Effector memory CD8-positive, alpha-beta T cell (primary cell): Measurements from ENCODE around the gene DMPK.
"Not testable (repeated sequence)": the region's sequence is repeated elsewhere in the genome, so short reads cannot be mapped to it uniquely, and the experiment has no call there.

Experiments used
- ATAC-seq: fragments of 150-1000 bp; cut with Tn5 transposase; replicated peaks from 2 replicates; pipeline ENCODE4 v1.10.0; 2021; ENCODE audit warnings: mild to moderate bottlenecking, moderate library complexity
- DNase-seq, 3 experiments: peaks; one replicate each; pipeline ENCODE4 v3.0.0; 2021
- H3K27ac Mint-ChIP-seq, 2 donors: one replicate each; pipeline ENCODE4 v1.8.0; 2022; ENCODE audit warnings: mild to moderate bottlenecking in 2 of 2, mixed read lengths in 2 of 2, moderate library complexity in 2 of 2
- H3K27me3 Mint-ChIP-seq, 2 donors: one replicate each; pipeline ENCODE4 v1.8.0; 2022; ENCODE audit warnings: mixed read lengths in 2 of 2
- H3K36me3 Mint-ChIP-seq: one replicate; pipeline ENCODE4 v1.8.0; 2022; ENCODE audit warnings: mild to moderate bottlenecking, moderate library complexity, mixed read lengths; ENCODE audit not compliant: insufficient read depth
- H3K4me1 Mint-ChIP-seq, 2 donors: one replicate each; pipeline ENCODE4 v1.8.0; 2022; ENCODE audit warnings: low read depth in 2 of 2, mixed read lengths in 2 of 2
- H3K4me3 Mint-ChIP-seq, 2 donors: one replicate each; pipeline ENCODE4 v1.8.0; 2022; ENCODE audit warnings: mild to moderate bottlenecking in 2 of 2, mixed read lengths in 2 of 2, moderate library complexity in 2 of 2
- H3K9me3 Mint-ChIP-seq, 2 donors: one replicate each; pipeline ENCODE4 v1.8.0; 2022; ENCODE audit warnings: mixed read lengths in 2 of 2

Gene DMPK

GRCh38 chr19:45804140-45804958 lies 22.1 kb upstream of the DMPK start:
- Mint-ChIP-seq H3K9me3 (no peaks in the 10 kb centered on the region), H3K4me3 (no peak overlapping the region), H3K27me3 (peaks cover 10 to 24% of the 10 kb centered on the region in 2 donors), H3K27ac (no peak overlapping the region), H3K36me3 (no peaks in the 10 kb centered on the region), H3K4me1 (no peaks in the 10 kb centered on the region)
- ATAC-seq: no peak
- no peak for DNase-seq

GRCh38 chr19:45801603-45802175 lies 19.4 kb upstream of the DMPK start:
- Mint-ChIP-seq H3K4me3 (no peak overlapping the region), H3K9me3 (no peaks in the 10 kb centered on the region), H3K27me3 (peaks cover 10 to 45% of the 10 kb centered on the region in 2 donors), H3K36me3 (no peaks in the 10 kb centered on the region), H3K27ac (no peak overlapping the region), H3K4me1 (peaks cover 0 to 2% of the 10 kb centered on the region in 2 donors)
- no peak for ATAC-seq
- no peak for DNase-seq

- Mint-ChIP-seq H3K36me3 (no peaks in the 10 kb centered on the region), H3K27me3 (peaks cover 10 to 61% of the 10 kb centered on the region in 2 donors), H3K4me3 (no peak overlapping the region), H3K9me3 (no peaks in the 10 kb centered on the region), H3K27ac (no peak overlapping the region), H3K4me1 (peaks cover 0 to 2% of the 10 kb centered on the region in 2 donors)
- ATAC-seq: no peak
- DNase-seq: no peak
Measured at GRCh38 chr19:45800070-45800553, 17.8 kb upstream of the DMPK start.

- H3K9me3 Mint-ChIP-seq, H3K4me1 Mint-ChIP-seq, ATAC-seq, DNase-seq, H3K4me3 Mint-ChIP-seq, H3K36me3 Mint-ChIP-seq, H3K27ac Mint-ChIP-seq: not testable (repeated sequence)
- H3K27me3 Mint-ChIP-seq: peaks cover 10 to 67% of the 10 kb centered on the region in 2 donors
Measured at GRCh38 chr19:45799541-45799940, 17.3 kb upstream of the DMPK start.

- Mint-ChIP-seq H3K27me3 (peaks cover 10 to 70% of the 10 kb centered on the region in 2 donors), H3K36me3 (peaks cover 4% of the 10 kb centered on the region), H3K4me3 (no peak overlapping the region), H3K27ac (no peak overlapping the region), H3K9me3 (no peaks in the 10 kb centered on the region), H3K4me1 (peaks cover under 1 to 6% of the 10 kb centered on the region in 2 donors)
- DNase-seq (peak; percentile 55 to 70 (median 57)), ATAC-seq (peak; percentile 90)
Measured at GRCh38 chr19:45798995-45799517, 16.8 kb upstream of the DMPK start.

GRCh38 chr19:45794627-45795026 lies 12.3 kb upstream of the DMPK start:
- H3K27me3 Mint-ChIP-seq: peaks cover 0 to 49% of the 10 kb centered on the region in 2 donors
- peak overlapping the region in 1 of 2 donors; percentile 60 for H3K4me3 Mint-ChIP-seq
- no peak for DNase-seq
- no peaks in the 10 kb centered on the region for H3K9me3 Mint-ChIP-seq
- H3K36me3 Mint-ChIP-seq: peaks cover 32% of the 10 kb centered on the region
- H3K4me1 Mint-ChIP-seq: peaks cover 33 to 36% of the 10 kb centered on the region in 2 donors
- peak overlapping the region; percentile 30 to 61 for H3K27ac Mint-ChIP-seq
- no peak for ATAC-seq

- peaks cover 33 to 36% of the 10 kb centered on the region in 2 donors for H3K4me1 Mint-ChIP-seq
- no peak for ATAC-seq
- peaks cover 39% of the 10 kb centered on the region for H3K36me3 Mint-ChIP-seq
- H3K9me3 Mint-ChIP-seq: no peaks in the 10 kb centered on the region
- H3K27me3 Mint-ChIP-seq: peaks cover 0 to 41% of the 10 kb centered on the region in 2 donors
- no peak for DNase-seq
- H3K27ac Mint-ChIP-seq: peak overlapping the region; percentile 61 to 93
- H3K4me3 Mint-ChIP-seq: peak overlapping the region; percentile 60
Measured at GRCh38 chr19:45793876-45794275, 11.6 kb upstream of the DMPK start.

- Mint-ChIP-seq H3K4me3 (peak overlapping the region; percentile 60), H3K4me1 (peaks cover 34 to 37% of the 10 kb centered on the region in 2 donors), H3K9me3 (no peaks in the 10 kb centered on the region), H3K36me3 (peaks cover 44% of the 10 kb centered on the region), H3K27ac (peak overlapping the region; percentile 61 to 93), H3K27me3 (peaks cover 0 to 37% of the 10 kb centered on the region in 2 donors)
- DNase-seq: no peak
- no peak for ATAC-seq
Measured at GRCh38 chr19:45793178-45793564, 10.9 kb upstream of the DMPK start.

GRCh38 chr19:45792470-45793177 lies 10.3 kb upstream of the DMPK start, which contains the start of gene DMWD:
Gene DMWD (minus strand): TSS chr19:45792845. CDS start chr19:45792756, 89 bp downstream.
- Mint-ChIP-seq H3K4me1 (peaks cover 36 to 42% of the 10 kb centered on the region in 2 donors), H3K27ac (peak within 1 kb of the TSS; percentile 73 to 93), H3K36me3 (peaks cover 44% of the 10 kb centered on the region), H3K4me3 (peak within 1 kb of the TSS; percentile 81 to 89), H3K27me3 (peaks cover 0 to 32% of the 10 kb centered on the region in 2 donors), H3K9me3 (no peaks in the 10 kb centered on the region)
- peak; percentile 90 for ATAC-seq
- DNase-seq: peak; percentile 99 to 100 (median 99)

GRCh38 chr19:45791744-45792469 lies 9.6 kb upstream of the DMPK start:
- ATAC-seq (no peak), DNase-seq (no peak)
- H3K4me3 Mint-ChIP-seq: peak overlapping the region; percentile 81 to 89
- H3K27me3 Mint-ChIP-seq: peaks cover 0 to 27% of the 10 kb centered on the region in 2 donors
- H3K36me3 Mint-ChIP-seq: peaks cover 44% of the 10 kb centered on the region
- peak overlapping the region; percentile 73 to 90 for H3K27ac Mint-ChIP-seq
- H3K4me1 Mint-ChIP-seq: peaks cover 36 to 42% of the 10 kb centered on the region in 2 donors
- no peaks in the 10 kb centered on the region for H3K9me3 Mint-ChIP-seq

- H3K4me1 Mint-ChIP-seq: peaks cover 36 to 42% of the 10 kb centered on the region in 2 donors
- peaks cover 44% of the 10 kb centered on the region for H3K36me3 Mint-ChIP-seq
- H3K9me3 Mint-ChIP-seq: no peaks in the 10 kb centered on the region
- peak; percentile 32 for ATAC-seq
- peak overlapping the region; percentile 61 to 73 for H3K27ac Mint-ChIP-seq
- peaks cover 0 to 17% of the 10 kb centered on the region in 2 donors for H3K27me3 Mint-ChIP-seq
- peak overlapping the region; percentile 81 to 89 for H3K4me3 Mint-ChIP-seq
- DNase-seq: peak in 2 of 3 experiments; percentile 23 to 24
Measured at GRCh38 chr19:45790942-45791341, 8.7 kb upstream of the DMPK start.

- Mint-ChIP-seq H3K9me3 (no peaks in the 10 kb centered on the region), H3K4me1 (peaks cover 36 to 38% of the 10 kb centered on the region in 2 donors), H3K27ac (no peak overlapping the region), H3K36me3 (peaks cover 41% of the 10 kb centered on the region), H3K4me3 (no peak overlapping the region), H3K27me3 (no peaks in the 10 kb centered on the region)
- no peak for DNase-seq
- ATAC-seq: no peak
Measured at GRCh38 chr19:45789035-45789786, 6.9 kb upstream of the DMPK start.
